Stimulated activated CD4-positive, alpha-beta T cell treated with anti-CD3 and anti-CD28 coated beads, Interleukin-4, amount 100 ng/mL, for 24 hours (primary cell): ENCODE measurements around the gene MILR1.
"Not testable (repeated sequence)": the region's sequence is repeated elsewhere in the genome, so short reads cannot be mapped to it uniquely, and the experiment has no call there.

ENCODE experiments used
- DNase-seq: peaks from one replicate; pipeline ENCODE4 v3.0.0-alpha.2; 2020

MILR1 gene

DNA sequence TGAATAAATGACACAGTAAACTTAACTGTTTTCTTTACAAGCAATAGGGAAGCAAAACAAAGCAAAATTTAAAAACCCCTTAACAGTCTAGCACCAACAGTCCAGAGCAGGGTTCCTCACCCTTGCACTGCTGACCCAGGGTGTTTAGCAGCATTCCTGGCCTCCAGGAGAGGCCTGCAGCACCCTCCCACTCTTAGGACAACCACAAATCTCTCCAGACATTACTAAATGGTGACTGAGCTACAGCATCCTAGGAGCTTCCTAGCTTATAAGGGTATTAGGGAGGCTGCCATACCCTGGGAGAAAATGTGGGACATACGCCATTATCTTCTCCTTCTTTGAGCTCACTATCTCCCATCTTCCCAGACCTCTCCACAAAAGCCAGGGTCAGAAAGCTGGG lies 32.0 kb downstream of the MILR1 start:
- no peak for DNase-seq

DNA sequence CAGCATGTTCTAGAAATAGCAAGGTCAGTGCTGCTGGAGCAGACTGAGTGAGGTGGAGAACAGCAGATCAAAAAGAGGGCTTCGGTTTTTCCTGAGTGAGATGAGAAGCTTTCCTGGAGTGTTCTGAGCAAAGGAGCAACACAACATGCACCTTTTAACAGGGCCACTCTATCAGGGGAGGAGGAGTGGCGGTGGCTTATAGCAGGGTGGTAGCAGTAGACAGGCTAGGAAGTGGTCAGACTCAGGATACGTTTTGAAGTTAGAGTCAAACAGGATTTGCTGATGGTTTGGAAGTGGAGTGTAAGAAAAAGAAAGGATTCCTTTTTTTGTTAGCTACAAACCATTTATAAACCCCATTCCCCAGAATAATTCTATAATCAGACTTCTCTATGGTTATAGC lies 35.5 kb downstream of the MILR1 start:
- DNase-seq, result no peak

DNA sequence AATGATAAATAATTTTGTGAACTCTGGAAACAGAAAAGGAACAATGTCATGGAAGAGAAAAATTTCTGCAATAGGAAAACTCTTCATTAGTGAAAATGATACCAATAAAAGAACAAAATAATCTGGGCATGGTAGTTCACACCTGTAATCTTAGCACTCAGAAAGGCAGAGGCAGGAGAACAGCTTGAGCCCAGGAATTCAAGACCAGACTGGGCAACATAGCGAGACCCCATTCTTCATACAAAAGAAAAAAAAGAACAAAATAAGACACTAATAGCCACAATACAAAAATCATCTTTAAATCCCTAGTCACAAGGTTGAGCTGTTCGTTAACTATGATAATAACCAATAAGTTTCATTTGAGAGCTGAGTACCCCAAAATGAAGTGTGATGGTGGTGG lies 39.4 kb downstream of the MILR1 start:
- DNase-seq, result no peak

DNA sequence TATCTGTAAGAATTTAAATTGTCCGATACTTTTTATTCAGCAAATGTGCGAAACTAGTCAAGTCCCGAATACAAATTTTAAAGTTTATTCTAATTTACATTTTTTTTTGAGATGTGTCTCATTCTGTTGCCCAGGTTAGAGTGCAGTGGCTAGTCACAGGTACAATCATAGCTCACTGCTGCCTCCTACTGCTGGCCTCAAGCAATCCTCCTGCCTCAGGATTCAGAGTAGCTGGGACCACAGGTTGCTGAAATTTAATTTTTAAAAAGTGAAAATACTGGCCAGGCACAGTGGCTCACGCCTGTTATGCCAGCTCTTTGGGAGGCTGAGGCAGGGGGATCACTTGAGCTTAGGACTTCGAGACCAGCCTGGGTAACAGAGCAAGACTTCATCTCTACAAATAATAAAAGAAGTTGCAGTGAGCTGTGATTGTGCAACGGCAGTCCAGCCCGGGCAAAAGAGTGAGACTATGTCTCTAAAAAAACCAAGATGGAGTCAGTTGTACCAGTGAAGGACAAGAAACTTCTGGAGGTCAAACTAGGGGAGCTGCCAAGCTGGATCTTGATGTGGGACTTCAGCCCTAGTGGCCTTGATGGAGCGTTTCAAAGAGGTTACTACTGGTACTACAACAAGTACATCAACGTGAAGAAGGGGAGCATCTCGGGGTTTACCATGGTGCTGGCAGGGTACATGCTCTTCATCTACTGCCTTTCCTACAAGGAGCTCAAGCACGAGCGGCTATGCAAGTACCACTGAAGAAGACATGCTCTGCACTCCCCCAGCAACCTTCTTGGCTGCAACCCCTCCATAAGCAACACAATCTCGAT lies 42.3 kb downstream of the MILR1 start:
- DNase-seq, result peak; percentile 44

DNA sequence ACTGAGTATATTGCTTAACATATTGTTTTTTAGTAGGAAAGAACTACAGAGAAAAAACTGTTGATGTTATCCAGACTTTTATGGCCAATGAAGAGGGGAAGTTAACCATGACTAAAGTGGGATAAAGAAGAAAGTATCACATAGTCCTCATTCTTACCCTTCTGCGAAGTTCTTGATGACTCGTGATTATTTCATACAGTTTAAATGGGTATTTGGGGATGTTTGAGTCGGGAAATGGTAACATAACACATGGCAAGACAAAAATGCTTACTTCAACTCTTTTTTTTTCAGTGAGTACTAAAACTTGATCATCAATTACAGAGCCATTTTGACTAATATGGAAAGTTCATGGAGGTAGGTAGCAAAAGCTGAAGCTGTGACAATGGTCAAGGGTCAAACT lies 43.1 kb downstream of the MILR1 start:
- DNase-seq, result no peak

DNA sequence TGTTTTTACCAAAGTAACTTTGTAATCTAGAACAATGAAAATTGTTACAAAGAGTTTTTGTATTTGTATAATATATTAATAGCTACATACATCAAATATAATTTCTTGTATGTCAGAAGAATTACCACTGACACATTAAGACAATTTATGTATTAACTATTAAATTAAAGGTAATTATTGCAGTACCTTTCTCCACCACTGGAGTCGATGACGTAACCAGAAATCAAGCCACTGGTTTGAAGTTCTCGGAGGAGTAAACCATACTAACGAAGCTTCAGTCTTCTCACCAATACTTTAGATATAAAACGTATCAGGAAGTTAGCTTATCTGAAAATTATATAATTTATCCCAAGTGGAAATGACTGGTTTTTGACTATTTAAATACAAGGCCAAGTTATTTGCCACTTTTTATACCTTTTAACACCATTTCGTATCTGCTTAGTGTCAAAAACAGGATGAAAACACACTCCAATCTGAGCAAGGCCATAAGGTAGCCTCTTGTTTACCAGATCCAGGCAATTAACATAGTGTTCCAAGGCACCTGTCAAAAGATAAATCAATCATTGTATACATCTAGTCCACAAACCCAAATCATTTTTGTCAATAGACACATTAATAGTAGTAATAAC lies 43.7 kb downstream of the MILR1 start:
- peak; percentile 43 for DNase-seq

DNA sequence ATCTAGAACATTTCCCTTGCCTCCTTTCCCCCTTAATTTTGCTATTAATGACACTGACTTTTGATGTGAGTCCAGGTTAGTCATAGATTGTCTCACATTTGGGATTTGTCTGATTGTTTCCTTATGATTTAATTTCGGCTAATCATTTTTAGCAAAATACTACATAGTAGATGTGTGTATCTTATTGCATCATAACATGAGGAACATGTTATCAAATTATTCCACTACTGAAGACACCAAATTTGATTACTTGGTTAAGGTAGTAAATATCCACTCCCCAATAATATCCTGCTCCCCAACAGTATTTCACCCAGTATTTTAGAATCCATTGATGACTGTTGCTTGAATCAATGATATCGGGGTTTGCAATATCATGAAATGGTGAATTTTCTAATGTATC lies 45.2 kb downstream of the MILR1 start:
- DNase-seq, result no peak

DNA sequence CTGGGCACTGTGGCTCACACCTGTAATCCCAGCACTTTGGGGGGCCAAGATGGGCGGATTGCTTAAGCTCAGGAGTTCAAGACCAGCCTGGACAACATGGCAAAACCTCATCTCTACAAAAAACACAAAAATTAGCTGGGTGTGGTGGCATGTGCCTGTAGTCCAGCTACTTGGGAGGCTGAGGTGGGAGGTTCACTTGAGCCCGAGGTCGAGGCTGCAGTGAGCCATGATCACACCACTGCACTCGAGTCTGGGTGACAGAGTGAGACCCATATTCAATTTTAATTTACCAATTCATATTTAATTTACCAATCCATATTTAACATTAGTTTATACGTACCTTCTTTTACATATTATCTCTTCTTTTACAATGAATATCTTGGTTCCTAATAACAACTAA lies 46.4 kb downstream of the MILR1 start:
- not testable (repeated sequence) for DNase-seq

DNA sequence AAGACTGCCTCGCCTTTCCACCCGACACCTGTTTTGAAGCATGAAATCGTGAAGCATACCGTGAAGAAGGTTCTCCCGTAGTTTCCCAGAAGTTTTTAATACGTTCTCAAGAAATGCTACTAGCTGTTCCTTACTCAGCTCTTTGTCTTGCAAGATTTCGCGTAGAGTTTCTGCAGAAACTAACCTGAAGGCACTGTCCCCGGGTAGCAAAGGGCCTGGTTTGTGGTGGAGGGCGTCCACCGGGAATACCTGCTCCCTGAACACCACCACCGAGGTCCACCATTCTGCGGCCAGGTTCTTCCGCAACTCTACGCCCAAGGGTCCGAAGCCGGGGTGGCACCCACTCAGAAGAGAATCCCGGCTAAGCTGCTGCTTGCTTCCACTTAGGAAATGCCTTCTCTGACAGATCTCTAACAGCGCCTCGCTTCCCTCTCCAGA lies 47.5 kb downstream of the MILR1 start:
- DNase-seq, result no peak

DNA sequence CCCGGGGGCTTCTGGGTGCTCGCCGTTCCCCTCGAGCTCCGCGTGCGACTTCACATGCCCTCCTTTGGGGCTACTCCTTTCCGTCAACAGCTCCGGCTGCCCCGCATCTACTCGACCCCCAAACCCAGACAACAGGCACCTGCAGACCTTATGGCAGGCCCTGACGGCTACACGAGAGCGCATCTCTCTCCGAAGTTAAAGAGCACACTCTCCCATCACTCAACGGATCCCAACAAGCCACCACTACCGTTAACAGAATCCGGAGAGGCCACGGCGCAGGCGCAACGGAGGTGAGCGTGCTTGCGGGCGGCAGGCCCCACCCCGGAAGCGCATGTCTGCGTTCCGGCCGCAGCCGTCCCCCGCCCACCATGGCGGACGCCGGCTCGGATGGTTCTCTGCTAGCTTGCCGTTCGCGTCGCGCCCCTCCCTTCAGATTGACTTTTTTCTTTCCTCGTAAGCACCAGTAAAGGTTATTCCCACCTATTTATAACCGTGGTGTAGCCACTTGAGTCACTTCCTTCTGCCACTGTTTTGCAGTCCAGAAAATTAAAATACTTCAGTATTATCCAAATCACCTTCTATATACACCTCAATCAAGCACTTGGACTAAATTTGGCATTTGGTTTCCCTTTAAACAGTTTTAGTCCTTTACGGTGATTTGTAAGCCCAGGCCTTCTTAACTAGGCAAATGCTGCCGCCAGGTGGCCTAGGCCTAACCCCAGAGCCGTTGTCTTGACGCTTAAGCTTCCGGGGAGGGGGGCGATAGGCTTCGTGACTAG lies 48.1 kb downstream of the MILR1 start, which contains the start of gene POLG2:
Gene POLG2 (minus strand): TSS at position 269 of the 779 bp plus-strand sequence. CDS start 86 bp downstream, at position 183.
- peak; percentile 96 for DNase-seq

DNA sequence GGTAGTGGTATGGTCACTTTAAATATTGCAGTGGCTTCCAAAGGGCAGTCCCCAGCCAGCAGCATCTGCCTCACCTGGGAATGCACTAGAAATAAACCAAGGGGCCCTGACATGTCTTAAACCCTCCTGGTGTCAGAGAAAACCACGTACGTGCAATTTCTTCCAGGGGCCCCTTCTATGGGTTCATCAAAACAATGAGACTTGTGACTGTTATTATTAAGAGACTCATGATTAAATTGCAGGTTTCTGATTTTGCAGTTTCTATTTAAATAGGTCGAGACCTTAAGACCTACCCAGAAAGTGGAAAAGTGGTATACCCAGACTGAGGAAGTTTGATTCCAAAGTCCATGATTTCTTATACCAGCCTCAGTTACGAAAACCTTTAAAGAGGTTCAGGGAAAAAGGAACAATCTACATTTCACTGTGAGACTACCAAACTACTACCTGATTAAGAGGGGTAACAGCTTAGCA lies 48.7 kb downstream of the MILR1 start:
- DNase-seq, result peak; percentile 57

DNA sequence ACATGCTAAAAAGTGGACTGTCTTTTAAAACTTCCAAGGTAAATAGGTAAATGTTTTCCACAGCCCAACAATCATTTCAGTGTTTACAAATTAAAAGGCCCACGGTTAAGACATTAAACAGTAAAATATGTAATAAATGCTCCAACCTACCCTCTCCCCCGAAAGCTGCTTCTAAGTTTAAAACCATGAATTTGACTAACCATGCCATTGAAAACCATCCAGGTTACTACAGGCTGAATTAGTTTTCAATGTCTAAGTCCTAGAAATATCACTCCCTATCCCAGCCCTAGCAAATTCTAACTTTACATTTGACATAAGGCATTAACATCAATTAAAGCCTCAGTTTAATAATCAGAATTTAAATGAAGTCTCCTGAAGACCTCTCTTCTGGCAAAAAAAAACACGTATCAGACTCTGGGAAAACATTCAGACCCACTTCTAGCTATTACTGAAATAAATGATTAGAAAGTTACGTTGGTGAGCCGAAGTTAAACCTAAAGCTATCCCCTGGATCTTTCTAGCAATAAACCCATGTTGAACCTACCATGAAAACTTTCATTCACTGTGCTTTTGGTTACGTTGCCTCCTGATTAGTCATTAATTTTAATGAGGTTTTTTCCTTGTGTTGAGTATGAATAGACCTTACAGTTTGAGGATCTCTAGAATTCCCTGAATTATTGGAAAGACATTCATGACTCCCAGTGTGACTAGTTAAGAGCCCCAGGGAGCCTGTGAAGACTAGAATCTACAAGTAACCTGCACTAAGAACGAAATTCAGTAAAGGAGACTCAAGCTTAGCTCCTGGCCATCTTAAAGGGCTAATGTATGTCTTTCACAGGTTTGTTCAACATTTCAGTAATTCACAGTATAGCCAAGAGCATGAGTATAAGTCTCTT lies 49.6 kb downstream of the MILR1 start:
- no peak for DNase-seq

DNA sequence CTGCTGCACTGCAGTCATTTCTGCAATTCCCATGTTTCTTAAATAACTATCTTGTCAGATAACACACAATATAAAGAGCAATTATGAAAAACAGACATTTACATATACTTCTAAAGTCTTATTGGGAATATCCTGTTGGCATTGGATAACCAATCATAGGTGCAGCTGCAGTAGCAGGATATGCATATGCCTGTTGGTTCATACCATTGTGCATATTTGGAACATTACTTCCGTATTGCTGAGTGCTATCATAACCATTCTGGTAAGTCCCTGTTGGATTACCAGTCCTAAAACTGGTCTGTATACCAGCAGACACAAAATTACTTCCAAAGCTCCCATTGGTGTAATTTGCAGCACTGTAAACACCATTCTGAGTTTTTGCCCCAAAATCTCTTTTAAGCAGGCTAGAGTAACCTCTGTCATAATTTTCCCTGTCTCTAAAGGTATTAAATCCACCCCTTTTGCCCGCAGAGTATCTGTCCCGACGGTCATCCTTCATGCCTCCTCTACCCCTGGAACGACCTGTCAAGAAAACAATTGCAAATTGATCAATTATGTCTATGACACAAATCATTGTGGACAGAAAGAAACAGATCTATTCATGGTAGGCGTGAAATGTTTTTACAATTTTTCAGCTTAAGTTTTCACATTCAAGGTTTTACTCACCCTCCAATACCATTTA lies 51.0 kb downstream of the MILR1 start:
- DNase-seq, result no peak

DNA sequence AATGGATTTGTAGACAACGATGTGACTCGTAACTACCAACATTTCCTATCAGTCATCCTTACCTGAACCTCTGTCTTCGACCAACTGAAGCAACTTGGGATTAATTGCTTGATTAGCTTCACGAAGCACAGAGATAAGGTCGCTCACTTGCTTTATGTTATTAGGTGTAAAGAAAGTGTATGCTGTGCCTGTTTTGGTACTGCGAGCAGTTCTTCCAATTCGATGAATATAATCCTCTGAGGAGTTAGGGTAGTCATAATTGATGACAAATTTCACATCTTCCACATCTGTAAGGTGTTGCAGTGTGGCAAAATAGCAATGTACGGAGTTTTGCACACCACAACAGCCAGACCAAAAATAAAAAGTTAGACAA lies 51.6 kb downstream of the MILR1 start:
- DNase-seq, result no peak

DNA sequence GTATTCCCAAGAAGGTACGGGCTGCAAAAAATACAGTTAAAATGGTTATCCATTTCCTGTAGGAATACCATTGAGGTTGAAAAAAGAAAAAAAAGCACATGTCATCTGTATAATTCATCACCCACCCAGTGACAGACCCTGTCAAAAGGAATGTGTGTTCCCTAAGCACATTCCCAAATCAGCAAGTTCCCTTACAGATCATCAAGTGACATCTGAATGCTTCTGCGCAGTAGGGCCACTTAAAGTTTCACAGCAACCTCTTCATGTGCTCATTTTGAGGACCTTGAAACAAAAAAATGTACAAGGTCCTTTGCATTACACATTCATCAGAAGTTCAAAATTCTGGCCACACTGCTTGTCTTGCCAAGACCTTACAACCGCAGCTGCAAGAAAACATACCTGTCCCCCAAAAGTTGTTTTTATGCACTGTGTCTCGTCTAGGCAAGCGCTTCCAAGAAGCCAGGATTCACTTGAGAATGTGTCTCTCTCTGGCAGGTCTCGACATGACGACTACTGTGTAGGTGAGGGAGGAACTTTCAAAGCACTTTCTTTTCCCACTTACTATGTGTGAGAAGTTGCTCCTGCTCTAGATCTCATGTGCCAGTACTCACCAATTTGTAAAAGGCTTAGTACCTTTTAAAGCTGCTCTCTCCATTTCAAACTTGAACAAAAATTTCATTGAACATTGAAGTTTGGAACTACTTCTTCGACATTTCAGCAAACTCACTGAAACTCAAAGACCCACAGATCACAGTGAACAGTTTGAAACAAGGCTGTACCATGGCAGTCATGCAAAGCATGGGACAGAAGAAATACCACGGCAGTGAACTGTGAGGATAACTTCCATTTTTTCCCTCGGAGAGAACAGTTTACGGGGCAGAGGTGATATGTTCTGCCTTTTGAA lies 52.2 kb downstream of the MILR1 start:
- no peak for DNase-seq

DNA sequence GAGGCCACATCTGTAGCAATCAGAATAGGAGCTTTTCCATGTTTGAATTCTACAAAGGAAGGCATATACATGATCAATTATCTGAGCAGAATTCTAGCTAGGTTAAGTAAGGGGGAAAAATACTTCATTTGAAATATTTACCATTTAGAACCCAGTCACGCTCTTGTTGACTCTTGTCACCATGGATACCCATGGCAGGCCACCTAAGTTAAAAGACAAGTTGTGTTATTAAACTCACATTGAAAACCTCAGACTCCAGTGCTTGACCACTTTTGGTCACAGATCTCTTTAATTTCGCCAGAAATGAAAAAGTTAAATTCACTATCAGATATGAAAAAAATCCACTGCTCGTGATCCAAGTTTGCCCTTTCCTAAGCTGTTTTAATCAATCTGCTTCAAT lies 53.1 kb downstream of the MILR1 start:
- DNase-seq, result no peak

DNA sequence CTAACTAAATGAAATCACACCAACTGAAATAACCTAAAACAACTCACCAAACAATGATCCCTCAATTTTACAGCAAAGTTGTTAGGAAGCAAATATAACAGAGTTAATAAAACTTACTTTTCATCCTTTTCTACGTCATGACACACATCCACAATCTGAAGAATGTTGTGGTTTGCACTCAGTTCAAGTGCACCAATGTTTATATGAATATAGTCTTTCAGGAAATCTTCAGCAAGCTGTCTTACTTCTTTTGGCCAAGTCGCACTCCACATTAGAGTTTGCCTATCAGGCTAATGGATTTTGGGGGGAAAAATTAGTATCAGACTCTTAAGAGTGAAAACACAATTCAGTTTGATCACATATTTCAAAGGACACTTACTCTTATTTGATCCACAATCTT lies 53.9 kb downstream of the MILR1 start:
- DNase-seq, result no peak

DNA sequence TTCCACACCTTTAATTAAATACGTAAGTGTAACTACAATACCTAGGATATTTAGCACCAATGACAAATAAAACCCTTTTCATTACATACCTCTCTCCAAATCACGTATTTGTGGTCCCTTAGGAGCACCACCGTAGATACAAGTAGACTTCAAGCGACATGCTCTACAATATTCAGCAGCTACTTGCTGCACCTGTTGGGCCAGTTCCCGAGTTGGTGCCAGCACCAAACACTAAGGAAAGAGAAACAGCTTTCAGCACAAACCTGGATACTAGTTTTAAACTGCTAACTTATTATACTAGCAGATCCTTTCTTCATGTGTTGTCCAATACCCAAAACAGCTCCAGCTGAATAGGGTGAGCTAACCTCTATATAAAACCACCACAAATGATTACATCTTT lies 54.4 kb downstream of the MILR1 start:
- no peak for DNase-seq

DNA sequence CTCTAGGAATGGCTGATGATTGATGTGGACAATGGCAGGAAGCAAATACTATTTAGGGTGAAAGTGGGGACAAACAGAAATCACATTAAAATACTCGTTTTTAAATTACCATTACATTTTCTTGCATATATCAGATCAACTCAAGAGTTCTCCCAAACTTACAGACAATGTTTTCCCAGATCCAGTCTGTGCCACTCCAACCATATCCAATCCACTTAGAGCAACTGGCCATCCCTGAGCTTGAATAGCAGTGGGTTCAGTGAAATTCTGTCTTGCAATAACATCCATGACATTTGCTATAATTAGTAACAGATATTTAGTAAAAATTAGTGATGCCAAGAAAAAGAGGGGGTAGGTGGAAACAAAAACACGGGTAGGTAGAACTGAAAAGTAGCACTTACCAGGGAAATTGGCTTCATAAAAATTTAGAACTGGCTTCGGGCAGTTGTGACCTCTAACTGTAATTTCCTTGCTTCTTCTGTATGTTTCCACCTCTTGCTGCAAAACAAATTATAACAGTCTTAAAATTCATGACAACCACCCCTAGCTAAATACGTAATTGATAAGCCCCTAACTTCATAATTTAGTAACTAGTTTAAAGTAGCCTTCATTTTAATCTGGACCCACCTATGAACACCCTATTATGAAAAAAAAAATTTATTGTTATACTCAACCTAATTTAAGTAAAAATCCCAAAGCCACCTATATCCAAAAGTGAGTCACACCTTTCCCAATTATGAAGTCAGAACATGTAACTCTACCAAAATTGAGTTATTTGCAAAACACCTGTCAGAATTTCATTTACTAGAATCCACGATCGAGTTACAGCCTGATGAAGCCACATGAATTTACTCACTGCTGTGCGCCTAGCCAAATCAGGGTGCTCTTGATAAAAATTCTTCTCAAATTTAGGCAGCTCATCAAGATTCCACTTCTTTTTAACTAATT lies 55.2 kb downstream of the MILR1 start:
- DNase-seq, result no peak
